ENCODE measurements around the gene FBLN5.

Gene FBLN5

DNA sequence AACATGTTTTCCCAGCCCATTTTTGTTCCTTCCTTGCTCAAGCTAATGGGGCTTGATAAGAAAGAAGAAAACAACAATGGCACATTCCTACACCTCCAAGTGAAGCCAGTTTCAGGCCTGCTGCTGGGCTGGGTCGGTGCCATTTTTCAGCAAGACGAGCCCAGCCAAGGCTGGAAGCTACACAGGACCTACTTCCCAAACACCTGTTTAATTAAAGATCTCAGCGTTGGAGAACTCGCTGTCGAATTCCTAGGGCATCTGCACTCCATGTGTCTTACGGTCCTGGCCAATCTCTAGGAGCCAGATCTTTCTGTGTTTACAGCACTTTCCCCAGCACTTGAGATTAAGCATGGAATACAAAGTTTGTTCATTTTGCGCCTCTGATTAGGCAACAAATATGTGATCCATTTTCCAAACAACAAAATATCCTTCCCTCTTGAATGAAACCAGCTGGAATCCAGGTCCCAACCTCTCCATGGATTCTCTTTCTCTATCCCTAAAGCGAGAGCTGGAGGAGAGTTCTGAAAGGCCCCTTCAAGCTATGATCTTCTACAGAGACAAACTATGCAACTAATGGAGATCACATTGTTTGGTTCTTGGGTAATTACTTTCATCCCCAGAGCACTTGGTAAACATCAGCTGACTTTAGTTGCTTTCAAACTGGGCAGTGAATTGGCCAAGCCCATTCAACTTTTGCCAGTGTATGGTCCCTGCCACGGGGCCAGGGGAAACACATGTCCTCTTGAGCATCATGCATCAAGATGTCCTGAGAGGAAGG, 45.9 kb downstream of the FBLN5 start:
- H4K20me1 ChIP-seq (ENCODE audit: control insufficient read depth, insufficient read depth, low read depth, low read length) = no peaks in the 10 kb centered on the region
- H3K4me3 ChIP-seq (ENCODE audit: low read length) = no peak overlapping the region
- H3K36me3 ChIP-seq (ENCODE audit: control insufficient read depth, low read length) = no peaks in the 10 kb centered on the region
- no peak for TF ChIP-seq EZH2phosphoT487 (IDR thresholded peaks at IDR 0.05; ENCODE audit: borderline replicate concordance, low read length)
- TF ChIP-seq, protein P1, sequence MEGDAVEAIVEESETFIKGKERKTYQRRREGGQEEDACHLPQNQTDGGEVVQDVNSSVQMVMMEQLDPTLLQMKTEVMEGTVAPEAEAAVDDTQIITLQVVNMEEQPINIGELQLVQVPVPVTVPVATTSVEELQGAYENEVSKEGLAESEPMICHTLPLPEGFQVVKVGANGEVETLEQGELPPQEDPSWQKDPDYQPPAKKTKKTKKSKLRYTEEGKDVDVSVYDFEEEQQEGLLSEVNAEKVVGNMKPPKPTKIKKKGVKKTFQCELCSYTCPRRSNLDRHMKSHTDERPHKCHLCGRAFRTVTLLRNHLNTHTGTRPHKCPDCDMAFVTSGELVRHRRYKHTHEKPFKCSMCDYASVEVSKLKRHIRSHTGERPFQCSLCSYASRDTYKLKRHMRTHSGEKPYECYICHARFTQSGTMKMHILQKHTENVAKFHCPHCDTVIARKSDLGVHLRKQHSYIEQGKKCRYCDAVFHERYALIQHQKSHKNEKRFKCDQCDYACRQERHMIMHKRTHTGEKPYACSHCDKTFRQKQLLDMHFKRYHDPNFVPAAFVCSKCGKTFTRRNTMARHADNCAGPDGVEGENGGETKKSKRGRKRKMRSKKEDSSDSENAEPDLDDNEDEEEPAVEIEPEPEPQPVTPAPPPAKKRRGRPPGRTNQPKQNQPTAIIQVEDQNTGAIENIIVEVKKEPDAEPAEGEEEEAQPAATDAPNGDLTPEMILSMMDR (IDR thresholded peaks at IDR 0.05; ENCODE audit: low read depth, low read length, poor library complexity, severe bottlenecking) = no peak
- H3K4me1 ChIP-seq (ENCODE audit: control insufficient read depth, low read length) = no peaks in the 10 kb centered on the region
- no peak overlapping the region for H3K27ac ChIP-seq (ENCODE audit: low read depth, low read length)
- H3K27me3 ChIP-seq (ENCODE audit: control insufficient read depth, low read length) = peaks cover 3% of the 10 kb centered on the region; the same call in 1 of the 2 replicates
- H3K9me3 ChIP-seq (ENCODE audit: control insufficient read depth, insufficient read depth, low read length) = no peaks in the 10 kb centered on the region
- H3K9me2 ChIP-seq (replicated peaks; ENCODE audit: control insufficient read depth, low read length) = no peaks in the 10 kb centered on the region
- H3K4me2 ChIP-seq (ENCODE audit: low read length) = no peak overlapping the region
- no peaks in the 10 kb centered on the region for H3F3A ChIP-seq (ENCODE audit: control insufficient read depth, insufficient read depth)
- no peaks in the 10 kb centered on the region for H3K79me2 ChIP-seq (ENCODE audit: control insufficient read depth, low read length)

DNA sequence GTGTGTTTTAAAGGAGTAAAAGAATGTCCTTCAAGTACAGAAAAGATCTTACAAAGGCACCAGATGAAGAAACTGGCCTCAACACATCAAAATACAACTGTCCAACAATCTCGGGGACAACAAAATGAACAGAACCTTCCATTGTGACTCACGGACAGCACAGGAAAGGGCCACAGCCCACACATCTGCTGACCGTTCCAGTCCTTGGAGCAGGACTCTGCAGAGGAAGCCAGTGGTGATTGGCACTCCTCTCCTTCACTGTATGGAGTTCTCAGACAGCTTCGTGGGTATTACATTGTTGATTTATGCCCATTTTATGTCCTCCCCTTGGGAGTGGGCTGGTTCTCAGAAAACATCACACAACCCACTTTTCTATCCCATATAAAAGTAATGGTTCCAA, 47.7 kb downstream of the FBLN5 start:
- Histone ChIP-seq H3K9me2 (replicated peaks; ENCODE audit: control insufficient read depth, low read length) (no peaks in the 10 kb centered on the region), H3K36me3 (ENCODE audit: control insufficient read depth, low read length) (no peaks in the 10 kb centered on the region), H3K27ac (ENCODE audit: low read depth, low read length) (no peak overlapping the region), H3K4me1 (ENCODE audit: control insufficient read depth, low read length) (no peaks in the 10 kb centered on the region), H4K20me1 (ENCODE audit: control insufficient read depth, insufficient read depth, low read depth, low read length) (no peaks in the 10 kb centered on the region), H3K4me3 (ENCODE audit: low read length) (no peak overlapping the region), H3K4me2 (ENCODE audit: low read length) (no peak overlapping the region), H3K27me3 (ENCODE audit: control insufficient read depth, low read length) (0 out of 2 replicates have a peak, but pooled peaks cover 3% of the 10 kb centered on the region), H3F3A (ENCODE audit: control insufficient read depth, insufficient read depth) (no peaks in the 10 kb centered on the region), H3K79me2 (ENCODE audit: control insufficient read depth, low read length) (no peaks in the 10 kb centered on the region), H3K9me3 (ENCODE audit: control insufficient read depth, insufficient read depth, low read length) (no peaks in the 10 kb centered on the region)
- TF ChIP-seq EZH2phosphoT487 (IDR thresholded peaks at IDR 0.05; ENCODE audit: borderline replicate concordance, low read length) = no peak
- TF ChIP-seq, protein P1 (IDR thresholded peaks at IDR 0.05; ENCODE audit: low read depth, low read length, poor library complexity, severe bottlenecking) = no peak

DNA sequence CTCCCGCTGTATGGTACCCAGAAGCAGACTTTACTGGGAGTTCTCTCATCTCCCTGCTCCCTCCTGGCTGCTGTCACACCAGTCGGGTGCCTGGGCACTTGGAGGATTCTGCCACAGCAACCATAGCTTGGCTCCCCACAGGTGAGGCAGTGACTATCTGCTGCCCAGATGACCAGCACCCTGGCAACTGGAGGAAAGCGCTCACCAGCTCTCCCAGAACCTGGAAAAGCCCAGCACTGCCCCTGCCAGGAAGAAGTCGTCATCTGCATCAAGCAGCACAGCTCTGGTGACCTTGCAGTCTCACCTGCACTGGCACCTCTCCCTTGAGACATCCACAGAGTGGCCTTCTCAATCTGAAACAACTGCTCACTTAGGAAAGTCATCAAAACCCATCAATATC, 48.3 kb downstream of the FBLN5 start:
- H3K9me3 ChIP-seq (ENCODE audit: control insufficient read depth, insufficient read depth, low read length) = no peaks in the 10 kb centered on the region
- no peaks in the 10 kb centered on the region for H3F3A ChIP-seq (ENCODE audit: control insufficient read depth, insufficient read depth)
- 0 out of 2 replicates have a peak, but pooled peaks cover 3% of the 10 kb centered on the region for H3K27me3 ChIP-seq (ENCODE audit: control insufficient read depth, low read length)
- no peaks in the 10 kb centered on the region for H3K79me2 ChIP-seq (ENCODE audit: control insufficient read depth, low read length)
- no peaks in the 10 kb centered on the region for H3K9me2 ChIP-seq (replicated peaks; ENCODE audit: control insufficient read depth, low read length)
- H3K27ac ChIP-seq (ENCODE audit: low read depth, low read length) = no peak overlapping the region
- no peak overlapping the region for H3K4me3 ChIP-seq (ENCODE audit: low read length)
- H3K4me2 ChIP-seq (ENCODE audit: low read length) = no peak overlapping the region
- no peak for TF ChIP-seq EZH2phosphoT487 (IDR thresholded peaks at IDR 0.05; ENCODE audit: borderline replicate concordance, low read length)
- TF ChIP-seq, protein P1 (IDR thresholded peaks at IDR 0.05; ENCODE audit: low read depth, low read length, poor library complexity, severe bottlenecking) = no peak
- H3K36me3 ChIP-seq (ENCODE audit: control insufficient read depth, low read length) = no peaks in the 10 kb centered on the region
- H3K4me1 ChIP-seq (ENCODE audit: control insufficient read depth, low read length) = no peaks in the 10 kb centered on the region
- no peaks in the 10 kb centered on the region for H4K20me1 ChIP-seq (ENCODE audit: control insufficient read depth, insufficient read depth, low read depth, low read length)
